ENCODE results near the gene ARL6IP4.

Gene ARL6IP4

DNA sequence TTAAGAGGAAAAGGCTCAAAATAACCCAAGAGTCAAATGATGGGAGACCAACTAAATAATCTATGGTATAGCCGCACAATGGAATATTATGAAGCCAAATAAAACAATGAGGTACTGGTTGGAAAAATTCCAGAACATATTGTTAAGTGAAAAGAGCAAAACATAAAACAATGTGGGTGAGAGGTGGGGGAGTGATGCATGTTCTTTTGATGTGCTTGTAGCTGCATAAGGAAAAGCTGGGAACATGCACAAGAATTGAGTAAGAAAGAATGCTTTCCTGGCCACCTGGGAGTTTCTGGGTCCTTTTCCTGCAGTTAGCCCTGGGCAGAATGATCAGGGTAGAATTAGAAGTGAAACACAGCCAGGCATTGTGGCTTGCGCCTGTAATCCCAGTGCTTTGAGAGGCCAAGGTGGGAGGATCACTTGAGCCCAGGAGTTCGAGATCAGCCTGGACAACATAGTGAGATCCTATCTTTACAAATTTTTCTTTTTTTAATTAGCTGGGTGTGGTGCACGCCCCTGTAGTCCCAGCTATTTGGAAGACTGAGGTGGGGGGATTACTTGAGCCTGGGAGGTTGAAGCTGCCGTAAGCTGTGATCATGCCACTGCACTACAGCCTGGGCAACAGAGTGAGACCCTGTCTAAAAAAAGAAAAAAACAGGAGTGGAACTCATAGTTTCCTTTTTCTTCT, 22.1 kb upstream of the ARL6IP4 start:
- ATAC-seq (no peak), DNase-seq (no peak)

DNA sequence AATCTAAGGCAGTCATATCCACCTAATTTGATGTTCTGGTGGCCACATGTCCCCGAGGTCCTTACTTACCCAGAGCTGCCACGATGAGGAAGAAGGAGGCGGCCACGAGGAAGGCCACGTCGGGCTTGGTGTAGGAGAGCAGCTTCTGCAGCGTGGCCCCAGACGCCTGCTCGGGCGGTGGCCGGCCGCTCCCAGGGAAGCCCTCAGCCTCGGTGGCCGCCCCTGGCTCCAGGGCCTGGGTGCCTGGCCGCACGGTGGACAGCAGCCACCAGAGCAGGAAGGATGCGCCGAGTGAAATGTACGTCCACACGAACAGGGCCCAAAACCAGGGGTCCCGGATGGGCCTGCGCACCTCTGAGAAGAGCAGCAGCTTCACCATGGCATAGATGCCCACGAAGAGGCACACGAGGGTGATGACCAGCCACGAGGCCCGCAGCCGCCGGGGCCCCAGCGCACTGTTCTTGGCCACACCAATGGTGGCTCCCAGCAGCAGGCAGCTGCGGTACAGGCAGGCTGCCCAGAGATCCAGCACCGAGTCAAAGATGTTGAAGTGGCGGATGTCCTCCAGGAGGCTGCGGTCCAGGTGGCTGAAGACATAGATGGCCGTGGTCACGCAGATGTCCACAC, 20.8 kb upstream of the ARL6IP4 start:
- no peak for DNase-seq
- ATAC-seq, result no peak

DNA sequence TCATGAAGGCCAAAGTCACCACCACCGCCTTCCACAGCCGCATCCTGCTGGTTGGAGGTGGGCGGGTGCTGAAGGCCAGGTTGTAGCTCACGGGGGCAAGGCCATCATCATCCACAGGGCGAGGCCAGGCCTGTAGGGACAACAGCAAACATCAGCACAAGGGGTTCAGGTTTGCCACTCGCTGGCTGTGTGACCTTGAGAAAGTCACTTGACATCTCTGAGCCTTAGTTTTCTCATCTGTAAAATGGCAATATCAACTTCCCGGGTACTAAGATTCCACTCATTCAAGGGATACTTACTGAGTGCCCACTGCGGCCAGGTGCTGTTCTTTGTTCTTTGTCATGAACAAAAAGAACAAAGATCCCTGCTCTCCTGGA, 20.3 kb upstream of the ARL6IP4 start:
- no peak for DNase-seq
- ATAC-seq, result no peak

DNA sequence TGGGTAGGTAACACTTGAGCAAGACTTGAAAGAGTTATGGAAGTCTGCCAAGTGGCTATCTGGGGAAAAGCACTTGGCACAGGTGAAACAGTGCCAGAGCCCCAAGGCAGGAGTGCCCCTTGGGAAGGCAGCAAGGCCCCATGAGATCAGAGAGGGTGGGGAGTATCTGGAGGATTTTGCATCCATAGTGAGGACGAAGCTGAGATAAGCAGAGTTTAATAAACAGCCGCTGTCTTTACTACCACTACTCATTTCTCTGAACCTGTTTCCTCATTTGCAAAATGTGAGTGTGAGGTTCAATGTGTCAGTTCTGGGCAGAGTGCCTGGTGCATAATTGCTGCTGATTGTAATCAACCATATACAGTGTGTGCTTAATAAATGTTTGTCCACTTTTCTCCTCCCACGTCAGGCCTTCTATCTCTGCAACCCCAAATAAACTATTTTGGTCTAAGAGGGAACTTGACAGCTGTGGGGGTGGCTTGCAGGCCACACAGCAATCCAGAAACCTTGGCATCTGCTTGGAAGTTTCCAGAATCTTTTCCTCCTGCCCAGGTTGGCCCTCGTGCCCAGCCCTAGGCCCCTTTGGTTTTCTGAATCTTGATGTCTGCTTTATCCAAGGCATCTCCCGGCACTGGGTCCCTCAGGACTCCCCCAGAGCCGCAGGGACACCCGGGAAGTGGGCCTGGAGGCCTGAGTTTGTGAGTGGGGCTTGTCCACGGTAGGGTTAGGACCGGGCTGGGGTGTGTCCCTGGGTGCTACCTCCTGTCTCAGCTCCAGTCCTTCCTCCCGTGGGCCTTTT, 18.8 kb upstream of the ARL6IP4 start:
- ATAC-seq, result no peak
- no peak for DNase-seq

DNA sequence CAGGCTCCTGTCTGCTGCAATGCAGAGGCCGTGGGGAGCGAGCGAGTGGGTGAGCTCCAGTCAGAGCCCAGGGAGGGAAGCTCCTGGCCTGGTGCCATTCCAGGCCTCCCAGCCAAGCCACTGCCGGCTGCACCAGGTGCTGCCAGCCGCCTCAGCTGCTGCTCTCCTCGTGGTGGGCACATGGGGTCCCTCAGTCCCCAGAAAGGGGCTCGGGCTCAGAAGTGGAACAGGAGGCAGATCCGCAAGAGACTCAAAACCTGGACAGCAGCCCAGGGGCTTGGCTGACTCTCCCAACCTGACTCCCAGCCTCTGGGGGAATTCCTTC, 16.6 kb upstream of the ARL6IP4 start:
- no peak for DNase-seq
- ATAC-seq, result no peak

DNA sequence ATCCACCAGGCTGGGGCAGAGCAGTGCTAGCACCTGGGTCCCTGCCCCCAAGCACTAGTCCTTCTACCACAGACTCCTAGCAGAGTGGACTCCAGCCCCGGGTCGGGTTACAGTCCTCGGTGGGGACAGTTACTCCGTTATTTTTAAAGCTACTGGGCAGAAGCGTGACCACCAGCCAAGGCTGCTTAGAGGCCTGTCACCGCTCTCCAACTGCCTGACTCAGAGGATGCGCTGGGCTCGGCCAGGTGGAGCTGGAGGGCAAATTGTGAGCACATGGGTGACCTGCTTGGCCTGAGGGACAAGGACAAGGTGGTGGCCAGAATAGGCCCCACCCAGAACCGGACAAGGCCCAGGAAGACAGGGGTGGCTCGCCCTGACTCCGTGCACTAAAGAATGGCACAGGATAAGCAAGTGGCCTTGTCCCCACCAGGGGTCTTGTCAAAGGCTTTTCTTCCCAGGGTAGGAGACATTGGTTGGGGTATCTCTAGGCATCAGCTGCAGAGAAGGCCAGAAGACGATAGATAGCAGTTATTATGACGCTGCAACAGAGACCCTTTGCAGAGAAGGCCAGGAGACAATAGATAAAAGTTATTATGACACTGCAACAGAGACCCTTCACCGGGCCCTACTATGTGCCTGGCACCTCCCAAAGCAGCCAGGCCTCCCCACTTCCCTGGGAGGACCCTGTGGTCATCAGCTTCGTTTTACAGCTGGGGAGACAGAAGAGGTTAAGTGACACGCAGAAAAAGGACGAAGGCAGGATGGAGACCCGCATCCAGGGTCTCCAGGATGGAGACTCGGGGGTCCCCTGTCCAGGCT, 15.8 kb upstream of the ARL6IP4 start:
- DNase-seq, result no peak
- no peak for ATAC-seq

DNA sequence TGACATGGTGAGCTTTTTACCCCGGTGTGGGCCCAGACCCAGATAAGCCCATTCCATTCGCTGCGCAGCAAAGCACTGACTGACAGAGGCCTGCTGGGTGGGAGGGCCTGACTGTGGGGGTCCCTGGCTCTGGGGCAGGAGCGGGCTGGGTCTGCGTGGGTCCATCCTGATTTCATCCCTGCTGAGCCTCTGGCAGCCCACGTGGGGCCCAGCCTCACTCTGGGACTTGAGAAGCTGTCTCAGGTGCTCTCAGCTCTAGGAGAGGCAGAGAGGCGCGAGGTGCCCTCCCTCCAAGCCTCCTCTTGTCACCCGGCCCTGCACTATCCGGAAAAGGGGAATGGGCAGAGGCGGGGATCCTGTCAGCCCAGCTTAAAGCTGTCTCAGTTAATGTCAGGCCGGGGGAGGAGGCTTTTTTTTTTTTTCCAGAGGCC, 15.1 kb upstream of the ARL6IP4 start:
- no peak for ATAC-seq
- DNase-seq, result no peak

DNA sequence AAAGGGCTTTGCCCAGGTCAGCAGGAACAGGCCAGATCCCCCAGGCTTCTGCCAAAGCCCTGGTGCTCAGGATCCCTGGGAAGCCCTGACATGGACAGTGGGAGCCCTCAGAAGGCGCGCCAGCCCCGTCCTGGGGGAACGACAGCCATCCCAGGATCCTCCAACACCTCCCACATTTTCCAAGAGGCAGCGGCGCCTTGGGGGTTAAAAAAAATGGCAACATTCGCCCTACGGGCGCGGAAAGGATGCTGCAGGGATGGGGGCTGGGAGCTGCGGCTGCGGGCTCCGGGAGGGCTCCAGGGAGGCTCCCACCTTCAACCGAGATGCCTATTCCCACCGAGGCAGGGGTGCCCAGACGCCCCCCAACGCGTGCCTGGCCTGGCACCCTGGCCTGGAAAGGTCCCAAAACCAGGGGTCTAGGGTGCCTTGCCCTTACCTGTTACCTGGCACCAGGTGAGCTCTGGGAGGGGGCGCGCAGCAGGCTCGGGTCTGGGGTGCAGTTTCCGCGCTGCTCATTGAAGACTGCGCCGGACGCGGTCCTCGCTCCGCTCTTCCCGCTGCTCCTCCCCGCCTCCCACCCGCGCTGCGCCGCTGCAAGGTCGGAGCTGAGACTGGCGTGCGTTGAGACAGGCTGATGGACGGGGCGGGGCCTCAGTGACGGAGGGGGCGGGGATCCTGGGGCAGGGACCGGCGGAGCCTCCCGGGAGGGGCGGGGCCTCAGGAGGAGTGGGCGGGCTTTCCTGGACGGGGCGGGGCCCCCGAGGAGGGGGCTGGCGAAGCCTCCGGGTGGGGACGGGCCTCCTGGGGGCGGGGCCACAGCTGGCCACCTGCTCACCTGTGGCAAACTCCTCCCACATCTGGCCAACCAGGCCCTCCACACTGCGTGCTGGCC, 14.4 kb upstream of the ARL6IP4 start, which contains the start of gene ABCB9:
Gene ABCB9 (minus strand): TSS at position 613 of the 892 bp plus-strand sequence. CDS start 6,228 bp downstream, outside the sequence.
- DNase-seq, result peak; percentile 96
- ATAC-seq, result peak; percentile 98

DNA sequence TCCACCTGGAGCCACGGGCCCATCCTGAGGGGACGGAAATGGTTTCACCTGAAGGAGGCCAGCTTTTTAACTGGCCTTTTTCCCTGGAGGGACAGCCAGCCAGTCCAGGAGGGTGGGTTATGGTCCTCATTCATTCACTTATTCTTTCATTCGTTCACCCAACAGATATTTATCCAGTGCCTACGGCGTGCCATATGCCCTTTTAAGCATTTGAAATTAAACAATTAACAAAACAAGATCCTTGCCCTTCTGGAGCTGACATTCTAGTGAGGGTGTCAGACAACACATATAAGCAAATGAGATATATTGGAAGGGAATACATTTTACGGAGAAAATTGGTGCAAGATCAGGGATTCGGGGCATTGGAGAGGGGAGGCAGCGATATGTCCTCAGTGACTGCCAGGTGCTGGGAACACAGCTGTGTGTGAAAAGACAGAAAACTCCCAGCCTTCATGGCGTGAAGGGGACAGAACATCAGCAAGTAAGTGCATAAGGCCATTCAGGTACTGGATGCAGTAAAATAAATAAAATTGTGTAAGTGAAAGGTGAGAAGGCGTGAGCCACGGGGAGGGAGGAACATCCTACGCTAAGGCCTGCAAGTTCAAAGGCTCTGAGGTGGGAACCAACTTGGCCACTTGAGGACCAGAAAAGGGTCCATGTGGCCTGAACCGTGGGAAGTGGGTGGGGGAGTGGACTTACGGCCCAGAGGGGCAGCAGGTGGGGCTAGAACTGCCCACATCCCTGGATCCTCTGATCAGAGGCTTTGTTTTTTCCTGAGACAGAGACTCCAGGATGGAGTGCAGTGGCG, 13.5 kb upstream of the ARL6IP4 start:
- ATAC-seq (no peak), DNase-seq (peak; percentile 3)

DNA sequence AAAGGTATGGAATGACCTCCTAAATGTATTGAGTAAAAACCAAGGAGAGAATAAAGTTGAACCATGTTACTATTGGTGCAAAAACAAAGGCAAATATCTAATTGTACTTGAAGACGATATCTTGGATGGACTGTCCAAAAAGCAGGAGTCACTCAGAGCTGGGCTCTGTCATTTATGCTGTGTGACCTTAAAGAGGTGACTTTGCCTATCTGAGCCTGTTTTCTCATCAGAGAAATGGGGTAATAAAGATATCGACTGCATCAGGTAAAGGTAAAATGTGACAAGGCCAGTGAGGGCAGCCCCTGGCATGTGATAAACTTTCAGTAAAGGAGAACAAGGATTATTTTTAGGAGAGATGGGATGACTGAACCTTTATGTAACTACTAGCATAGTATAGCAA, 12.4 kb upstream of the ARL6IP4 start:
- no peak for ATAC-seq
- DNase-seq, result no peak

DNA sequence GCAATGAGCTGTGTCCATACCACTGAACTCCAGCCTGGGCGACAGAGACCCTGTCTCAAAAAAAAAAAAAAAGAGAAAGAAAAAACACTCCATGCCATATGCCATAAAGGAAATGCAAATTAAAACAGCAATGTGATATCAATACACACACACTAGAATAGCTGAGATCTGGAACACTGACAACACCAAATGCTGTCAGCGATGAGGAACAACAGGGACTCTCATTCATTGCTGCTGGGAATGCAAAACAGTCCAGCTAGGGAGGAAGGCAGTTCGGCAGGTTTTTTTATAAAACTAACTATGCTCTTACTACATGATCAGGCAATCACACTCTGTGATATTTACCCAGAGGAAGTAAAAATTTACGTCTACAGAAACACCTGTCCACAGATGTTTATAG, 10.8 kb upstream of the ARL6IP4 start:
- no peak for ATAC-seq
- no peak for DNase-seq

DNA sequence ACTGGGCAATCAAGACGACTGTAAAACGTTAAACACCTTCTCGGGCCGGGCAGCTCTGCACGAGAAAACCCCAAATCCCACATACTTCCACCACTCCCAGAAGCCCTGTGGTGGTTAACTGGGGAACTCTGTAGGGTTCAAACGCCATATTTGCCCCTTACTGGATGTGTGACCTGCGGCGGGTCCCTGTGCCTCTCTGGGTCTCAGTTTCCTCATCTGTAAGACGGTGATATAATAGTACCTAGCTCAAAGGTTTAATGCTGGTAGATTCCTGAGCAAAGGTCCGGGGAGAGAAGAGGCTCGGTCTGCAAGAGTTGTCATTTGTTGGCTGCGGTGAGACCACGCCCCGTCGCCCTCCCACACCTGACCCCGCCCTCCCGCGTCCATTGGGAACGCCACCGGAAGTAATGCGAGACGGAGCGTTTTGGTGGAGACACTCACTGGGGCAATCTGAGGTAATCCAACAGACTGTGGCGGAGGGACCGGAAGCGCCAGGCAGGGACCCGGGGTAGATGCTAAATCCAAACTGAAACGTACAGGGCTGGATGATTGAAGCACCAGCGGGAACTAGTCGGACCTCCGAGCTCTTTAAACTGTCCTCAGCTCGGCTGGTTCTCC, 6.1 kb upstream of the ARL6IP4 start:
- DNase-seq (peak; percentile 99), ATAC-seq (peak; percentile 88)

DNA sequence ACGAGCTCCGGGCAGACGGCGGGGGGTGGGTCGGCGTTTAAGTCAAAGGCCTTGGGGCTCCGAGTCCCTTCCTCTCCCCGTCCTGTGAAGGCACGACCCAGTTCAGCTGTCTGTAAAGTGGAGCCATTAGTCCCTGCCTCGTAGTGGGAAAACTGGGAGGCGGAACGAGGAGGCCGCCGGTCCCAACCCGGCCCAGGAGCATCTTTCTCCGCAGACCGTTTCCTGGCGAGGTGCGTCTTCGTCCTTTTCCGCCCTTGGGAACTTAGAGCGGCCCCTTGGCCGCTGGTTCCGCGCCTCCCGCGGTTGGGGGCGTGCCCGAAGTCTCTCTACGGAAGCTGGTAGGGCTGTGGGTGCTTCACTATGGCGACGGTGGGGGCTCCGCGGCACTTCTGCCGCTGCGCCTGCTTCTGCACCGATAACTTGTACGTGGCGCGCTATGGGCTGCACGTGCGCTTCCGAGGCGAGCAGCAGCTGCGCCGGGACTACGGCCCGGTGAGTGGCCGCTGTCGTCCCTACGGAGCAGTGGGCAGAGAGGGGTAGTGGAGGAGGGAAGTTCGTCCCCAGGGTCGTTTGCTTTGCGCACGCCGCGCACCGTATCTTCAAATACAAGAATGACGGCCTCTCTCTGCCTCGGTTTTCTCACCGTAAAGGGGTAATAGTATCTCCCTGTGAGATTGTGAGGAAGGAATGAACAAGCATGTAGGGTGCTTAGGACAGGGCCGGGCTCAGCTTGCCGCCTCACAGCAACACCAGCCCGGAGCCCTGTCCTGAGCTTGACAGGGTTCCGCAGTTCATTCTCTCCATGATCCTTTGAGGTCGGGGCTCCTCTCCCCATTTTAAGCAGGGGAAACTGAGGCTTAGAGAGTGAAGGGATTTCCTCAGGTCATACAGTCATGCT, 5.3 kb upstream of the ARL6IP4 start, which contains the start of gene OGFOD2:
Gene OGFOD2 (plus strand): TSS at position 353 of the 898 bp plus-strand sequence. CDS start 8 bp downstream, at position 361.
- DNase-seq (peak; percentile 94), ATAC-seq (peak; percentile 88)

DNA sequence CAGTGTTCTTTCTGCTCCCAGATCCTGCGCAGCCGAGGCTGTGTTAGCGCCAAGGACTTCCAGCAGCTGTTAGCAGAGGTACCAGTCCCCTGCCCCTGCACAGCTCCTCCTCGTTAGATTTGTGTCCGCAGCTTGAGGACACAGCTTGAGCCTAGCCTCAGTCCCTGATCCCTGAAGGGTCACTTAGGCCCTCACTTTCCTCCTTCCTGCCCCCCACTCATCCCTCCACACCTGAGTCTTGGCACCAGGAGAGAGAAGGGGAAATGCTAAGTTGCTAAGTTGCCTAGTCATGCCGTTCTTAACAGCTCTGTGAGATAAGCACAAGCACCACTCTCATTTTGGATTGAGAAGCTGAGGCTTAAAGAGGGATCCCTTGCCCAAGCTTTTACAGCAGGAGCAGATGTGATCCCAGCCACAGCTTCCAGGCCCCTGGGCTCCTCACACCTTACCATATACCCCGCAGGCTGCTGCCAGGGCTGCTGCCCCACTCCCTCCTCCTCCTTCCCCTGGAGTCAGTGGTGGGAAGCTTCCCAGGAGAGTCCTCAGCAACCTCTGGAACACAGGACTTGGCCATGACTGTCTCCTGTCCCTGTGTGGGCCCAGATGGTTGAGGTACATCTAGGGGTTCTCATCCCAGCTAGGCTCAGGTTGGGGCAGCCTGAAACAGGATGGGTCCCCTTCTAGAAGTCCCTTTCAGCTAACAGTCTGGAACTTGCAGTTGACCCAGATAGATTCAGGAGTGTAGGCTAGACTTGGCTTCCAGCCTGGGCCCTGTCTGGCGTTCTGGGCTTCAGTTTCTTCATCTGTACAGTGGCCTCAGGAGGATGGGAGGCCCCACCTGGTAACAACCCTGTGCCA, 4.5 kb upstream of the ARL6IP4 start:
- ATAC-seq (no peak), DNase-seq (no peak)

DNA sequence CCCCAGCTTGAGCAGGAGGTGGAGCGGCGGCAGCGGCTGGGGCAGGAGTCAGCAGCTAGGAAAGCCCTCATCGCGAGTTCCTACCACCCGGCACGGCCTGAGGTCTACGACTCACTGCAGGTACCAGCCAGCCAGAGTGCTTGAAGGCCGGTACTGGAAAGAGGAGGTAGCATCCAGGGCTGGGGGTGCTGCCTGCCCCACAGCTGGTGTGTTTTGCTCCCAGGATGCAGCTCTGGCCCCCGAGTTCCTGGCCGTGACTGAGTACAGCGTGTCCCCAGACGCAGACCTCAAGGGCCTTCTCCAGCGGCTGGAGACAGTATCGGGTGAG, 3.9 kb upstream of the ARL6IP4 start:
- DNase-seq (no peak), ATAC-seq (no peak)

DNA sequence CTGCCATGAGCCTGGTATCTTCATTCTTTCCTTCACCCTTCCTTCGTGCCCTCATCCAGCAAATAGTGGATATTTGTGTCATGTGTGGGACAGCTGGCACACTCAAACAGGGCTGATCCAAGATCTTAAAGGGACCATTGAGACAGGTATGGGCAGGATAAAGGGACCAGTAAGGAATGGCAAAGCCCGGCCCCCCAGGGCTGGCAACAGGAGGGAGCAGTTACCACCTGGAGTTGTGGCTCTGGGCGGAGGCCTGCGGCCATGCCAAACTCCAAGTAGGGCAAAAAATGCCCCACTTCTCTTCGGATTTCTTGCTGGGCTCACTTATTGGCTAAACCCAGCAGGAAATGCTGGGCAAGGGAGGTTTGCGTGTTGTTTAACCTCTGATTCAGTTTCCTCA, 3.3 kb upstream of the ARL6IP4 start:
- DNase-seq, result no peak
- no peak for ATAC-seq

DNA sequence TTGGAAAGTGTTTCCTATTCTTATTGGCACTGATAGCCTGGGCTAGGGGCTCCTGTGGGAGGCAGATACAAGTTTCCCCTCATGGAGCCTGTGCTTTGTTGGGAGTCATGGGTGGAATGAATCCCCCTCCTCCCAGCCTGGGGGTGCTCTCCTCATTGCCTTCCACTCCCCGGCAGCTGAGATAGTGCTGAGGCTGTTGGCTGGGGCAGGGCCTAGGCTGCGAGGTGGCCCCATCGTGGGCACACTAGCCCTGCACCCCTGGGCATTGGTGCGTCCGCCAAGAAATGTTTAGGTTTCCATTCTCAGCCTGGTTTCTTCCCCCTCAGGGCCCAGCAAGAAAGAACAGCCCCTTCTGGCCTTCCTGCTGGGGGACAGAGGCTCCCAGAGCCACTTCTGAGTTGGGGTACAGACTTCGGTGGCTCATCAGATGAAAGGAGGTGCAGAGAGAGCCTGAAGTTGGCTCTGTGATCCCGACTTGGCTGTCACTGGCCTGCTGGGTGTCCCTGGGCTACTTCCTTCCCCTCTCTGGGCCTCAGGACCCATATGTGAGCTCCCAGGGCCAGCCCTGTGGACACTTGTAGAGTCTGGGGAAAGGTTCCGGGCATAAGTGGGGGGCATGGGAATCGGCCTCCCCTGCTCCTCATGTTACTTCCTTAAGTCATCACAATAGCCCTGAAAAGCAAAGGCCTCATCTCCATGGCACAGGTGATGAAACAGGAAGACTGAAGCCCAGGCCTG, 2.7 kb upstream of the ARL6IP4 start:
- ATAC-seq (no peak), DNase-seq (no peak)

All from stimulated activated naive CD8-positive, alpha-beta T cell treated with anti-CD3 and anti-CD28 coated beads, Interleukin-15, Interleukin-2, amounts not matched to agents 100 U/mL and 50 U/mL, for 24 hours (primary cell).